IPS-NIHi7 (cell line): ENCODE data around the gene MISP3.

Source experiments
- DNase-seq: peaks from one replicate; pipeline ENCODE4 v3.0.0; 2012; ENCODE audit warnings: mixed read lengths; ENCODE audit errors: extremely low spot score

MISP3 gene

GRCh38 chr19:14120497-14120780, 47.9 kb downstream of the MISP3 start:
- no peak for DNase-seq

- no peak for DNase-seq
These were observed 50.3 kb downstream of the MISP3 start for GRCh38 chr19:14122924-14123323.
